Stimulated activated naive CD8-positive, alpha-beta T cell treated with anti-CD3 and anti-CD28 coated beads, Interleukin-15, amount 100 ng/mL, for 72 hours (primary cell): ENCODE measurements around the gene MGMT.

Source experiments
- ATAC-seq: fragments of 150-1000 bp; cut with Tn5 transposase; 2 replicates; pipeline ENCODE4 v1.10.0; 2021; ENCODE audit warnings: mild to moderate bottlenecking, moderate library complexity
- DNase-seq, 2 donors: peaks; one replicate each; pipeline ENCODE4 v3.0.0; 2021 to 2022
- H3K27ac Mint-ChIP-seq, 2 donors: one replicate each; pipeline ENCODE4 v1.8.0; 2022; ENCODE audit warnings: mild to moderate bottlenecking in 2 of 2, mixed read lengths in 2 of 2, moderate library complexity in 2 of 2
- H3K27me3 Mint-ChIP-seq: one replicate; pipeline ENCODE4 v1.8.0; 2022; ENCODE audit warnings: mixed read lengths
- H3K4me1 Mint-ChIP-seq: one replicate; pipeline ENCODE4 v1.8.0; 2022; ENCODE audit warnings: mild to moderate bottlenecking, mixed read lengths
- H3K4me3 Mint-ChIP-seq, 2 donors: one replicate each; pipeline ENCODE4 v1.8.0; 2022; ENCODE audit warnings: mild to moderate bottlenecking in 2 of 2, mixed read lengths in 2 of 2, moderate library complexity in 1 of 2
- H3K9me3 Mint-ChIP-seq, 2 donors: one replicate each; pipeline ENCODE4 v1.8.0; 2022; ENCODE audit warnings: mixed read lengths in 2 of 2

The MGMT gene

DNA sequence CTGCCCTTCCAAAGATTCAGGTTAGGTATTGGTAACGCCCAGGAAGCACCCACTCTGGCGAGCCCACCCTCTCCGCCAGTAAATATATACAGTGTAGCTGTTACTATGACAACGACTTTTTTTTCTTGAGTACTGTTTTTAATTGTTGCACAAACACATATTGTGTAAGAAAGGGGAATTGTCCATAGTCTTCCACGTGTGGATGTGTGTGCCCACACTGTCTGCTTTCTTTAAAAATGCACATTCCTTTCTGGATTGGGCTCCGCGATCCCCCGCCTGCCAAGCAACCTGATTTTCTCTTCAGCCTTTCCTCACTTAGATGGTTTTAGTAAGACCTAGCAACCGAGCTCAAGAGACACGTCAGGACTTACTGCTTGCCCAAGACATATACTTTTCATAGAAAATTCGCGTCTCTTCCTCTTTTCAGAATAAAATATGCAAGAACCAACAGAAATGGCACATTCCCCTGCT, 249.2 kb downstream of the MGMT start:
- no peak overlapping the region for H3K4me3 Mint-ChIP-seq
- no peak for ATAC-seq
- peaks cover 4 to 39% of the 10 kb centered on the region in 2 donors for H3K9me3 Mint-ChIP-seq
- no peaks in the 10 kb centered on the region for H3K4me1 Mint-ChIP-seq
- no peak for DNase-seq
- H3K27me3 Mint-ChIP-seq = no peaks in the 10 kb centered on the region
- H3K27ac Mint-ChIP-seq = no peak overlapping the region

DNA sequence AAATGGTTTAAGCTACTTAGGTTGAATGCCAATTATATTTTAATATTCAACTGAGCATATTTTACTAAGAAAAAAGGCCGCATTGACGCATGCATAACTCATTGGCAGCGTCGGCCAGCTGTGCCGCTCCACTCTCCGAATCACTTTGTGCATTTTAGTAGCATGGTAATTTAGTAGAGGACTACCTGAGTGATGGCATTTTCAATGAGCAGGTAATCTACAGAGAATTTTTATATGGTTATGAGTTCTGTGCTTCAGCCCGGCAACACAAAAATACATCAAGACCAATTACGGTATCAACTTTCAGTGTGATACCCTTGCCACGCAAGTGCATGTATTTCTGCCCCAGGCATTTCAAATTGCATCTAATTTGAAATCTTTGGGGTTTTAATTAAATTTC, 249.8 kb downstream of the MGMT start:
- ATAC-seq = no peak
- peaks cover 10 to 40% of the 10 kb centered on the region in 2 donors for H3K9me3 Mint-ChIP-seq
- H3K27ac Mint-ChIP-seq = no peak overlapping the region
- DNase-seq = no peak
- no peak overlapping the region for H3K4me3 Mint-ChIP-seq
- H3K4me1 Mint-ChIP-seq = no peaks in the 10 kb centered on the region
- no peaks in the 10 kb centered on the region for H3K27me3 Mint-ChIP-seq

DNA sequence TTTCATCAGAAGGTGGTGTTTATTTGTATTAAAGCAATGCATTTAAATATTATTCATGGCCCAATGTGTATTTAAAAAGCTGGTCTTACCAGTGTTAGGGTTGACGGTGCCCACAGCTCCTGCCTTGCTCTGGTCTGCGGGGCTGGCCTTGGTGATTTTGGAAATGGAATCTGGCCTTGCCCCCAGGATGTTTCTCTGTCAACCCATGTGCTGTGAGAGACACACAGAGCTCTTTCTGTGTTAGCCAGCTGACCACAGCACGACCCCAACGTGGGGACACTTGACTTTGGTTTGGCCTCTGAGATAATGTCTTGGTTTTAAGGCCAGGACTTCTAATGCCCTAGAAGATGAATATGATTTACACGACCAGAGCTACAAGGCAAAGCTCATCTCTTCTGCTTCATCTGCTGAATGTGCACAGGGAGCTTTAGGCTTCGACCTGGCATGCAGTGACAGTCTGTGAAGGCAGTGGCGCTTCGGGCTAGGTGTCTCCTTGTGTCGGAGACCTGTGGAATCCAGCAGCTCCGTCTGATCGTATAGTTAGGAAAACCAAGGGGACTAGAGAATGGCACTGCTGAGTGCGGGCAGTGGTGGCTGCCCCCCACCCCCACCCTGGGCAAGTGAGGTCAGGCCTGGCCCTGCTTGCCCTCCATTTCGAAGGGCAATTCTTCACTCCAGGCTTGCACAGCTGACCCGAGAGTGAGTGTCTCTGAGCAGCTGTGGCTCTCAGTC, 250.9 kb downstream of the MGMT start:
- Mint-ChIP-seq H3K27ac (no peak overlapping the region), H3K4me3 (no peak overlapping the region), H3K4me1 (no peaks in the 10 kb centered on the region), H3K27me3 (no peaks in the 10 kb centered on the region), H3K9me3 (peaks cover 10 to 42% of the 10 kb centered on the region in 2 donors)
- ATAC-seq (no peak), DNase-seq (no peak)

DNA sequence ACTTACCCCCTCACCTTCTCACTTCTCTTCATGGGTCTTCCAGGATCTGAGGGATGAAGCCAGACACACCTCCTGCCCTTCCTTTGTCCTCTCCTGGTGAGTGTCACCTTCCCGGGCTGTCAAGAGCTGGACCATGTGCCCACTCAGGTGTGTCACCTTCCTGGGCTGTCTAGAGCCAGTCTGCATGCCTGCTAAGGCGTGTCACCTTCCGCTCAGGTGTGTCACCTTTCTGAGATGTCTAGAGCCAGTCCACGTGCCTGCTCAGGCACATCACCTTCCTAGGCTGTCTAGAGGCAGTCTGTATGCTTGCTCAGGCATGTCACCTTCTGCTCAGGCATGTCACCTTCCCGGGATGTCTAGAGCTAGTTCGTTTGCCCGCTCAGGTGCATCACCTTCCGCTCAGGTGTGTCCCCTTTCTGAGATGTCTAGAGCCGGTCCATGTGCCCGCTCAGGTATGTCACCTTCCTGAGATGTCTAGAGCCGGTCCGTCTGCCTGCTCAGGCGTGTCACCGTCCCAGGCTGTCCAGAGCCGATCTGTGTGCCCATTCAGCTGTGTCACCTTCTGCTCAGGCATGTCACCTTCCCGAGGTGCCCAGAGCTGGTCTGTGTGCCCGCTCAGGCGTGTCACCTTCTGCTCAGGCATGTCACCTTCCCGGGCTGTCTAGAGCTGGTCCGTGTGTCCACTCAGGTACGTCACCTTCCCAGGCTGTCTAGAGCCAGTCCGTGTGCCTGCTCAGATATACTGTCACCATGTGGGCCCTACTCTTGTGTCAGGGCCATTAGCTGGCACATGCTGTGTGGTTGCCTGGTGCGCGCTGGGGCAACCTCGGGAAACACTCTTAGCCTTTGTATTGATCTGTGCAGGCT, 251.7 kb downstream of the MGMT start:
- no peaks in the 10 kb centered on the region for H3K27me3 Mint-ChIP-seq
- ATAC-seq (no peak), DNase-seq (no peak)
- H3K9me3 Mint-ChIP-seq = peaks cover 10 to 48% of the 10 kb centered on the region in 2 donors
- no peaks in the 10 kb centered on the region for H3K4me1 Mint-ChIP-seq
- no peak overlapping the region for H3K4me3 Mint-ChIP-seq
- H3K27ac Mint-ChIP-seq = no peak overlapping the region

DNA sequence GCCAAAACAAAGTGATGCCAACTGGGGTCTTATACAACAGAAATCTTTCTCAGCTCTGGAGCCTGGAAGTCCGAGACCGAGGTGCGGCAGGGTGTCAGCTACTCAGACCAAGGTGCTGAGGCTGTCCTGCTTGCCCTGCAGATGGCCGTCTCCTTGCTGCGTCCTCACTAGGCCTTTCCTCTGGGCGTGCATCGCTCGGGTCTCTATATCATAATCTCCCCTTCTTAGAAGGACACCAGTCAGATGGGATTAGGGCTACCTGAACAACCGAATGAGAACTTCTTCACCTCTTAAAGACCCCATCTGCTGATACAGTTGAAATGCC, 252.3 kb downstream of the MGMT start:
- no peak for DNase-seq
- Mint-ChIP-seq H3K4me1 (no peaks in the 10 kb centered on the region), H3K4me3 (no peak overlapping the region), H3K27me3 (no peaks in the 10 kb centered on the region), H3K9me3 (peaks cover 14 to 52% of the 10 kb centered on the region in 2 donors), H3K27ac (no peak overlapping the region)
- ATAC-seq = no peak

DNA sequence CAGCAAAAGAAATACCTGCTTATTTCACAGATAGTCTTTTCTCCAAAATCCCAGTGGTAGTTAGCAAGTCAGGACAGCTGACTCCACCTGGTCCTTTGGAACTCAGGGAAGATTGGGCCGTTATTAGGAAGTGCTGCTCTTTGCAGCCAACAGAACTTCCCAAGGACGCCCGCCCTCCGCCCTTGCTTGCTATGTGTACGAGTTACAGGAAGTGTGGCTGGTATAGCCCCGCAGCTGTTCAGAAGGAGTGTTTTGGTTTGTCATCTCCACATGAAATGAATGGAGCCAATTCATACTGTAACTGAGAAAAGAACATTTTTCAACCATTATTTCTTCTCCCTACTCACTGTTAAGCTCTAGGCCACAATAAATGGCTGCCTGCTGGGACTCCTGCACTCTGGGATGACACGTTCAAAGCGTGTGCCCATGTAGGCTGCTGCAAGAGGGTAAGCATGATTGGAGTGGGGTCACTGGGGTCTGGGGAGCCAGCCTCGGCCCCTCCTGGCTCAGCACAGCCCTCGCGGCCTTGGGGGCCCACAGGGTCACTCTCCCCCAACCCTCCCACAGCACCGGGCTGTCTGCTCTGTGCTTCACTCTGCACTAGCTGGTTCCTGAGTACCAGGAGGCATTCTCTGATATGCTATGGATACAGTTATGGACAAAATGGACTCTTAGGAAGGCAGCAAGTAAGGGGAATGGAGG, 253.0 kb downstream of the MGMT start:
- Mint-ChIP-seq H3K9me3 (peaks cover 19 to 54% of the 10 kb centered on the region in 2 donors), H3K27me3 (no peaks in the 10 kb centered on the region)
- no peak for ATAC-seq

DNA sequence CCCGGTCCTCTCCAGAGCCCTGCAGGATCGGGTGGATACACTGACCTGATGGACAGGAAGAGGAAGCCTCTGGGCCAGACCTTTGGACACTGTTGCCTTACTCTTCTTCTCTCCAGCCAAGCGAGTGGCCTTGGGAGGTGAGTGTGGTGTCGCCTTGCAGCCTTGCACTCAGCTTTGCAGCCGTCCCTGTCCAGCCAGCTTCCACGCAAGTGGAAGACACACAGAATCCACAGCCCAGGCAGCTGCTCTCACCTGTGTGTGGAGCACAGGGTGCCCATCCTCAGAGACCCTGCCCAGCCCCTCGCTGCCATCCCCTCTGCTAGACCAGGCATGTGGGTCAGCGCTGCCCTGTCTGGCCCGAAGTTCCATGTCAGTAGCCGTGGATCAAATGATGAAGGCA, 258.0 kb downstream of the MGMT start:
- Mint-ChIP-seq H3K27me3 (no peaks in the 10 kb centered on the region), H3K27ac (no peak overlapping the region), H3K4me1 (no peaks in the 10 kb centered on the region), H3K4me3 (no peak overlapping the region), H3K9me3 (peaks cover 30 to 66% of the 10 kb centered on the region in 2 donors)
- ATAC-seq (no peak), DNase-seq (no peak)

More for the DNA sequence above, 253.0 kb downstream of the MGMT start:
- H3K4me1 Mint-ChIP-seq = no peaks in the 10 kb centered on the region
- H3K4me3 Mint-ChIP-seq = no peak overlapping the region
- H3K27ac Mint-ChIP-seq = no peak overlapping the region
- DNase-seq = no peak

DNA sequence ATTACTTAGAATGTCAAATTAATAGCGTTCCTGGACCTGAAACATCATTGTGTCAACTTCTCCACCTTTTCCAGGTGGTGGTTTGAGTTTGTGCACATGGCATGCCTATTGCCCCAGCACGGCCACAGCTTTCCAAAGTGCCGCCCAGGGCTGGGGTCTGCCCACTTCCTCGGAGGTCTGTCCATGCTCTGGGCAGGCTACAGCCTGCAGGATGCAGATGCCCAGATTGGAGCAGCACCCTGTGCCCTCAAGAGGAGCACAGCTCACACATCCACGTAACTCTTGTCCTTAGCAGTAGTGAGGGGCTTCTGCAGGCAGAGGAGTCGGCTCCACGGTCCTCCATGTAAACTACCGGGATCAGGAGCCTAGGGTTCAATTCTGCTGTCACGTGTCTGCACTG, 258.4 kb downstream of the MGMT start:
- peaks cover 34 to 67% of the 10 kb centered on the region in 2 donors for H3K9me3 Mint-ChIP-seq
- H3K4me3 Mint-ChIP-seq = no peak overlapping the region
- no peak for DNase-seq
- no peak overlapping the region for H3K27ac Mint-ChIP-seq
- no peaks in the 10 kb centered on the region for H3K27me3 Mint-ChIP-seq
- no peaks in the 10 kb centered on the region for H3K4me1 Mint-ChIP-seq
- no peak for ATAC-seq

DNA sequence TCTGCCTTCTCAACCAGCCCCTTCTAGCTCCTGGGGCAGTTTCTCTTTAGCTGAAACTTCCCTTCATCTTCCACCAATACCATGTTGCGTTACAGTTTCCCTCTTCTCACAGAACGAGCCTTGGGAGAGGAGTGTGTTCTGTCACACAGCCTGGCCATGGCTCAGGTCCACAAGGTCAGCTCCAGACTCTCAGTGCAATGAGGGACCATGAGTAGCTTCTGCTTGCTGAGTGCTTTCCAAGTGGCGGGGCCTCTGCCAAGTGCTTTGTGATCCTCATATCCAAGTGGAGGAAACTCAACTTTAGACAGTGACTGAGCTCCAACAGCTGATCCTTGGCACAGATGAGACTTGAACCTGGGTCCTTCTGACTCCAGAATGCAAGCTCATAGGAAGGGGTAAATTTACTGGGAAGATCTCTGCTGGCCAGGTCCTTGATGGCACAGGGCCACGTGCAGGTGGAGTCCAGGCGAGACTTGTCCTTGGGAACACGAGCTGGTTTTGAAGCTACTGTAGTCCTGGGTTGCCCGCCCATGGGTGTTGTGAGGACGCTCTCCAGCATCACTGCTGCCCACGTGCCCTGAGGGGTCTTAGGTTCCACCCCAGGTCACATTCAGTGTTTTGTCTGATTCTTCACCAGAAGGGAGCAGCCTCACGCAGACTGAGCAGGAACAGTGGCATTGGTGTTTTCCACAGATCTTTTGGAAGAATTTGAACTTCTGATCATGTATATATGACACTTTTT, 259.0 kb downstream of the MGMT start:
- H3K9me3 Mint-ChIP-seq = peaks cover 32 to 67% of the 10 kb centered on the region in 2 donors
- no peak for DNase-seq
- H3K4me3 Mint-ChIP-seq = no peak overlapping the region
- H3K27ac Mint-ChIP-seq = no peak overlapping the region
- no peaks in the 10 kb centered on the region for H3K27me3 Mint-ChIP-seq
- ATAC-seq = no peak
- no peaks in the 10 kb centered on the region for H3K4me1 Mint-ChIP-seq

DNA sequence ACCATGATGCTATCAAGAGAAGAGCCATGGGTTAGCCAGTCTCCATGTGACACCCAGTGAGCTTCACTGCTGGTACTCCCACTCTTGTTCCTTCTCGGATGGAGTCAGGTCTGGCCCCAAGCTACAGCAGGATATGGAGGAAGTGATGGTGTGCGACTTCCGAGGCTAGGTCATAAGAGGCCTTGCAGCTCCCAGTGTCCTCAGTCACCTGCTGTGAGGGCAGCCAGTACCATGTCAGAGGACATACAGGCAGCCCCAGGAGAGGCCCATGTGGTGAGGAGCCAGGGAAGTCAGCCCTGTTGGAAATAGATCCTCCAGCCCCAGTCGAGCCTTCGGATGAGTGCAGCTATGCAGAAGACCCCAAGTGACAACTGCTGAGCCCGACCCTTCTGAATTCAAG, 260.0 kb downstream of the MGMT start:
- H3K4me1 Mint-ChIP-seq = no peaks in the 10 kb centered on the region
- H3K27ac Mint-ChIP-seq = no peak overlapping the region
- H3K27me3 Mint-ChIP-seq = no peaks in the 10 kb centered on the region
- DNase-seq (no peak), ATAC-seq (no peak)
- H3K4me3 Mint-ChIP-seq = no peak overlapping the region
- H3K9me3 Mint-ChIP-seq = peaks cover 24 to 66% of the 10 kb centered on the region in 2 donors

DNA sequence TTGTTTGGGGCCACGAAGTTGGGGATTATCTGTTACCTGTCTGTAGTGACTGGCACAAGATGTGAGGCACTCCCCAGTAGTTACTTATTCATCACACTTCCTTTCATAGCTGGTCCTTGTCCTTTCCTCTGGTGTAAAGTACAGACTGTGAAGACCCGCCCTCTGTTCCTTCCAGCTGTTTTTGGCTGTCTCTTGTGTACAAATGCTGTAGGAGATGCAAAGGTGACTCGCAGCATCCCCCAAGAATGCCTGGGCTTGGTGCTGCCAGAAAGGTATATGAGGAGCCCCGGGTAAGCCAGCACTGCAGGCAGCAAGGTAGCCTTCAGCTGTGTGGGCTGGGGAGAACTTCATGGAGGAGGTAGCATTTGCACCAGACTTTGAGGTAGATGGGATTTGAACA, 260.5 kb downstream of the MGMT start:
- H3K27ac Mint-ChIP-seq = no peak overlapping the region

DNA sequence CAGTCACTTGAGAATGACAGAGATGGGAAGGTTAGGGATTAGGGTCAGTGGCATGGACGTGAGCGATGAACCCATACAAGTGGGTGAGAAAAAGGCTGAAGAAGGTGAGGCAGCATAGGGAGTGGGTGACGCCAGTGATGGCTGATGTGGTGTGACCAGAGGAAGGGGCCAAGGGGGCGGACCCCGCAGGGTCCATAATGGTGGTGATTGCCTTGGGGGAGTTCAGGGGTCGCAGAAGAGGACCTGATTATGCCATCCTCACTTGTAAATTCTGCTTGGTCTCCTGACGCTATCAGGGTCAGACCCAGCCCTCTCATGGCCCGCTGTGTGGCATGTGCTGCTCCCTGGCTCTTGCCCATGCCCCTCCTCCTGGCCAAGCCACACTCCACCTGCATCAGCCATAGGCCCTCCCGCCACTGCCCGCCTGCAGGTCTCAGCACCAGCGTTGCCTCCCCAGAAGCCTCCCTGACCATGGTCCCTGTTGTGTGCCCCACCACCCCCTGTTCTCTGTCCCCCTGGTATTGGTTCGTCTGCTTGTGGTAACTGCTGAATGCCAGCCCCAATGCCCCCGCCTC, 261.3 kb downstream of the MGMT start:
- DNase-seq (no peak), ATAC-seq (no peak)
- H3K9me3 Mint-ChIP-seq = peaks cover 24 to 61% of the 10 kb centered on the region in 2 donors
- H3K4me3 Mint-ChIP-seq = no peak overlapping the region
- H3K27me3 Mint-ChIP-seq = no peaks in the 10 kb centered on the region
- H3K27ac Mint-ChIP-seq = no peak overlapping the region
- no peaks in the 10 kb centered on the region for H3K4me1 Mint-ChIP-seq

More for the DNA sequence above, 260.5 kb downstream of the MGMT start:
- H3K4me1 Mint-ChIP-seq = no peaks in the 10 kb centered on the region
- DNase-seq (no peak), ATAC-seq (no peak)
- H3K4me3 Mint-ChIP-seq = no peak overlapping the region
- peaks cover 24 to 66% of the 10 kb centered on the region in 2 donors for H3K9me3 Mint-ChIP-seq
- H3K27me3 Mint-ChIP-seq = no peaks in the 10 kb centered on the region

DNA sequence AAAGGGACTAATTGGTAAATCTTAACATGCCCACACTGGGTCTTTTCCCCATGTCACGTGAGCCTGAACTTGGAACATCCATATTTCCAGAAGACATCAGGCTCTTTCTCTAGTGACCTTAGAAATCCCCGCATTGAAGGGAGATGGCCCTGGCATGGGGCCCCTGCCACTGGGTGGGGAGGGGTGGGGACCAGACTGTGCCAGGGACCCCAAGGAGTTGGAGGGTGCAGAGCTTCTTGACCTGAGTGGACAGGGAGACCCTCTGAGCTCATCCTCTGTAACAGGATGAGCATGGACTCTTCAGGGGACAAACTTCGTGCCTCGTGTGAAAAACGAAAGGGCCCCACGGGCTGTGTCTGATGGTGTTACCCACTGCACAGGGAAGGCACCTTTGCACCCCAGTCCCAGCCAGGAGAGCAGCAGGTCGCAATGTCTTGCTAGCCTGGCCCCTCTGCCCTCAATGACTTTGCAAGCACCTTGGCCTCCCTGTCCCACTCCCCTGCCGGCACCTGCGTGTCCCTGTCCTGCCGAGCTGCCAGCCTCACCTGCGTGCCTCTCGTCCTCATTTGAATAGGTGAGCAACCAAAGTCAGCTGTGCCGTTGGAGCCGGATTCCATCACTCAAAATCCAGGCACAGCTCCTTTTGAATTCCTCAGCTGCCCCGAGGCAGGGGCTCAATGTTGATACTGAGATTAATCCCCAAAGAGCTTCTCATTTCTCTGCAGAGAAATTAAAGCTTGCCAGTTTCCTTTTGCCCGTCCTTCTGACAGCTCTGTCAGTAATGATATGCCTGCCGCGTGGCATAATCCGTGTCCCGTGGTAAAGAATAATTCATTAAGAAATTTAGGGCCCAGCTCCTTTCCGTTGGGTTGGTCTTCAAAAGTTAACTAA, 262.1 kb downstream of the MGMT start:
- Mint-ChIP-seq H3K27ac (no peak overlapping the region), H3K9me3 (peaks cover 22 to 57% of the 10 kb centered on the region in 2 donors), H3K4me3 (no peak overlapping the region), H3K4me1 (no peaks in the 10 kb centered on the region), H3K27me3 (no peaks in the 10 kb centered on the region)
- ATAC-seq (no peak), DNase-seq (no peak)

DNA sequence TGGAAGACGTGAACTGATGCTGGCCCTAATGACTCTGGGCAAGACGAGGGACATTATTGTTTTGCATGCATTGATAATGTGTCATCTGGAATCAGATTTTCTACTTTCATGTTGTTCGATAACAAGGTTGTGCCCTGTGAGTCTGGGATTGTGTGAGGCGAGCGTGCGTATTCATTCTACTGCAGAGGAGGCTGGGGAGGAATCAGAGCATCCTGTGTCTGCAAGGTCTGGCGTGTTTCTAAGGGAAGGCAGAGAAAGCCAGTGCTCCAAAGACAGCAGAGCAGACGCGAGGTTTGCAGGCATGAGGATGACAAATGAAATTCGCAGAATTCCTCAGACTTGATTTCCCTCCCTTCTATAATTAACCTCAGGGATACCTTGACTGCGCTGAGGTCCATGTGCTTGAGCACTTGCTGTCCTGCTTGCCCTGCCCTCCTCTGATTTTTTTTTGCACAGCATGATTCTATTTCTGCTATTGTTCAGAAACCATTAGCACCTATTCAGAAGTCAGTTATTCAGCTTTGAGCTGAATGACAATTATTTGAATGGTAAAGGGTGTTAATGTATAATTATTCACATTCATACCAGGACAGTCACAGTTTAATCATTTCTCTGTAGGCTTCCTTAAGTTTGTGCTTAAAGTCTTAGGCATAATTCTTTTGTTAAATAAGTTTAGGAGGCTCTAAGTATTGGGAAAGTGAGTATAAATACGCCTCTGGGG, 263.4 kb downstream of the MGMT start:
- Mint-ChIP-seq H3K9me3 (peaks cover 15 to 49% of the 10 kb centered on the region in 2 donors), H3K27me3 (no peaks in the 10 kb centered on the region)
- ATAC-seq = no peak

More for the DNA sequence above, 263.4 kb downstream of the MGMT start:
- no peak for DNase-seq
- H3K4me1 Mint-ChIP-seq = no peaks in the 10 kb centered on the region
- no peak overlapping the region for H3K27ac Mint-ChIP-seq
- H3K4me3 Mint-ChIP-seq = no peak overlapping the region
